ENCODE results near the gene RIN1.
A peak's percentile ranks its signal among the peaks of the same experiment; 100 is the strongest.

The RIN1 gene

DNA sequence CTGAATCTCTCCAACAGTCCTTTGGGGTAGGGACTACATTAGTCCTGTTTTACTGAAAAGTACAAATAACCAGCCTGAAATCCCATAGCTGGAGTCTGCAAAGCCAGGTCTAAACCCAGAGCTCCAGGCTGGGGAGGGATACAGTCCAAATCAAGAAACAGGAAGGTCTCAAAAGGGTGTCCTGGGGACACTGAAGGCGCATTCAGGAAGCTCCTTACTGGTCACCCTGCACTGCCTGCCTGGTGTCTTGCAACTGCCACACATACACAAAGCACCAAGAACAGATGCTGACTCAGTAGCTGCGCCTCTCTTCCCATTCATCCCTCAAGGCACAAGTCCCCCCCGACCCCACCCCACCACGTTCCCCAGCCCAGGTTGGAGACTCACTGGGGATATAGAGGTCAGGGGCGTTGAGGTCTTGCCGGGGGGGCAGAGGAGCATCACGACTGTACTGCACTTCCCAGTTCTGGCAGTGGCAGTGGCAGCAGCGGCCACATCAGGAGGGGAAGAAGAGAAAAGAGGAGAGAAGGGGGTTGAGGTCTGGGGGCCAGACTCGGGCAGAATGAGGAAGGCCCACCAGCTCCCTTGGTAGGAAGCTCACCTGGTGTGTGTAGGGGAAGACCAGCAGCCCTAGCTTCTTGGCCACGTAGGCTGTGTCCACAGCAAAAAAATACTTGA lies 48.9 kb downstream of the RIN1 start:
- TF ChIP-seq, protein P1, sequence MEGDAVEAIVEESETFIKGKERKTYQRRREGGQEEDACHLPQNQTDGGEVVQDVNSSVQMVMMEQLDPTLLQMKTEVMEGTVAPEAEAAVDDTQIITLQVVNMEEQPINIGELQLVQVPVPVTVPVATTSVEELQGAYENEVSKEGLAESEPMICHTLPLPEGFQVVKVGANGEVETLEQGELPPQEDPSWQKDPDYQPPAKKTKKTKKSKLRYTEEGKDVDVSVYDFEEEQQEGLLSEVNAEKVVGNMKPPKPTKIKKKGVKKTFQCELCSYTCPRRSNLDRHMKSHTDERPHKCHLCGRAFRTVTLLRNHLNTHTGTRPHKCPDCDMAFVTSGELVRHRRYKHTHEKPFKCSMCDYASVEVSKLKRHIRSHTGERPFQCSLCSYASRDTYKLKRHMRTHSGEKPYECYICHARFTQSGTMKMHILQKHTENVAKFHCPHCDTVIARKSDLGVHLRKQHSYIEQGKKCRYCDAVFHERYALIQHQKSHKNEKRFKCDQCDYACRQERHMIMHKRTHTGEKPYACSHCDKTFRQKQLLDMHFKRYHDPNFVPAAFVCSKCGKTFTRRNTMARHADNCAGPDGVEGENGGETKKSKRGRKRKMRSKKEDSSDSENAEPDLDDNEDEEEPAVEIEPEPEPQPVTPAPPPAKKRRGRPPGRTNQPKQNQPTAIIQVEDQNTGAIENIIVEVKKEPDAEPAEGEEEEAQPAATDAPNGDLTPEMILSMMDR (conservative IDR thresholded peaks at IDR 0.05; ENCODE audit: low read length) = no peak
- no peak for TF ChIP-seq EZH2phosphoT487 (IDR thresholded peaks at IDR 0.05; ENCODE audit: borderline replicate concordance)
- Histone ChIP-seq H3K4me3 (ENCODE audit: low read length, poor library complexity, severe bottlenecking) (peak overlapping the region; percentile 95), H3K36me3 (ENCODE audit: insufficient read depth, low read length) (no peaks in the 10 kb centered on the region), H2AFZ (ENCODE audit: low read length) (no peak overlapping the region), H3K9me3 (ENCODE audit: insufficient read depth, low read depth, low read length) (no peaks in the 10 kb centered on the region), H3K4me2 (ENCODE audit: low read depth, low read length, poor library complexity, severe bottlenecking) (peak overlapping the region; percentile 86), H3F3A (ENCODE audit: low read depth) (no peaks in the 10 kb centered on the region), H4K20me1 (ENCODE audit: insufficient read depth, low read length, poor library complexity, severe bottlenecking) (no peaks in the 10 kb centered on the region), H3K79me2 (ENCODE audit: insufficient read depth, low read length) (peaks cover 14% of the 10 kb centered on the region), H3K9me2 (replicated peaks; ENCODE audit: low read depth, low read length) (no peaks in the 10 kb centered on the region), H3K27me3 (ENCODE audit: insufficient read depth, low read length, poor library complexity, severe bottlenecking) (no peaks in the 10 kb centered on the region), H3K9ac (ENCODE audit: low read depth, low read length, poor library complexity, severe bottlenecking) (peak overlapping the region; percentile 93), H3K4me1 (ENCODE audit: insufficient read depth, low read length, poor library complexity, severe bottlenecking) (peaks cover 26% of the 10 kb centered on the region)

DNA sequence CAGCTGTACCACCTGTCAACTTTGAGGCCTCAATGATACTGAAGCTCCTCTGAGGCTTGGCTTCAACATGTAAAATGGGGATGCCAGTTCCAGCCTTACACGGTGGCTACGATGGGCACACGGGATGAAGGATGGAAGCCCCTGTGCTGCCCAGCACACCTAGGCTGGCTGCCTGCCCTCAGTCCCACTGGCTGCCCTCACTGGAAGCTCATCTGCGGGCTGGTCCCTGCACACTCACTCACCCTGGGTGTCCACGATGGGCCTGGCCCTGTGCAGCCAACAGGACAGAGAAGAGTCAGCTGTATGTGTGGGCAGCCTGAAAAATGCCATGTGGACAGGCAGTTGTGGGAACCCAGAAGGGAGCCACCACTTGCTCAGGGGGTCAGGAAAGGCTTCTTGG lies 49.5 kb downstream of the RIN1 start:
- H3K9me2 ChIP-seq (replicated peaks; ENCODE audit: low read depth, low read length) = no peaks in the 10 kb centered on the region
- TF ChIP-seq, protein P1 (conservative IDR thresholded peaks at IDR 0.05; ENCODE audit: low read length) = no peak
- TF ChIP-seq EZH2phosphoT487 (IDR thresholded peaks at IDR 0.05; ENCODE audit: borderline replicate concordance) = no peak
- H3K27me3 ChIP-seq (ENCODE audit: insufficient read depth, low read length, poor library complexity, severe bottlenecking) = no peaks in the 10 kb centered on the region
- H3K9ac ChIP-seq (ENCODE audit: low read depth, low read length, poor library complexity, severe bottlenecking) = peak overlapping the region; percentile 93
- H2AFZ ChIP-seq (ENCODE audit: low read length) = no peak overlapping the region
- no peaks in the 10 kb centered on the region for H4K20me1 ChIP-seq (ENCODE audit: insufficient read depth, low read length, poor library complexity, severe bottlenecking)
- no peaks in the 10 kb centered on the region for H3K9me3 ChIP-seq (ENCODE audit: insufficient read depth, low read depth, low read length)
- H3K36me3 ChIP-seq (ENCODE audit: insufficient read depth, low read length) = no peaks in the 10 kb centered on the region
- no peaks in the 10 kb centered on the region for H3F3A ChIP-seq (ENCODE audit: low read depth)
- peaks cover 14% of the 10 kb centered on the region for H3K79me2 ChIP-seq (ENCODE audit: insufficient read depth, low read length)
- peaks cover 26% of the 10 kb centered on the region for H3K4me1 ChIP-seq (ENCODE audit: insufficient read depth, low read length, poor library complexity, severe bottlenecking)
- H3K4me2 ChIP-seq (ENCODE audit: low read depth, low read length, poor library complexity, severe bottlenecking) = no peak overlapping the region
- no peak overlapping the region for H3K4me3 ChIP-seq (ENCODE audit: low read length, poor library complexity, severe bottlenecking)

DNA sequence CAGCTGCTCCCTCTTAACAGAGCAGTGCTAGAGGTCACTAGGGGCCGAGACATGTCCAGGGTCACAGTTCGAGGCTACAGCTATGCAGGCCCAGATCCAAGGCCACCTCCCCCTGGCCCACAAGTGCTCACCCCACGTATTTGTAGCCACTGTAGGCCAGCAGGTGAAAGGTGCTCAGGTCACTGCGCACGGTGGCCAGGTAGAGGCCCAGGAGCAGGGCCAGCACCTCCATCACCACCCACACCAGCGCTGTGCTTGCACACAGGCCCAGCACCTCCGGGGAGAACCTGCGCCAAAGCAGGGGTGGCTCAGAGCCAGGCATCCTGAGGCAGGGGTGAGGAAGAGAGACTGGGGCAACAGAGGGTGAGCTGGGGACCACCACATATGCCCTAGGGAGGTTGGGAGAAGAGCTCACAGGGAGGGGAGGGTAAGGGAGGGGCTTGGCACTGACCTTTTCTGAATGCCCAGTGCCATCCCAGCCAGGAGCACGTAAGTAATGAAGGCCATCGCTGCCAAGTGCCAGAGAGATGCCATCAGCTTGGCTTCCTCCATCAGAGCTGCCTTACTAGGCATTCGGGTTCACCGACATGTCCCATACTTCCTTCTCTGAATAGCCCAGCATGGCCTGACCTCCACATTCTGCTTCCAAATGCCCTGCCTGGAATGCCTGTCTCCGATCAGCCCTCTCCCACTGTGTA lies 50.8 kb downstream of the RIN1 start:
- H3K4me1 ChIP-seq (ENCODE audit: insufficient read depth, low read length, poor library complexity, severe bottlenecking) = peaks cover 26% of the 10 kb centered on the region
- no peak overlapping the region for H3K9ac ChIP-seq (ENCODE audit: low read depth, low read length, poor library complexity, severe bottlenecking)
- H3F3A ChIP-seq (ENCODE audit: low read depth) = no peaks in the 10 kb centered on the region
- no peaks in the 10 kb centered on the region for H3K36me3 ChIP-seq (ENCODE audit: insufficient read depth, low read length)
- no peak for TF ChIP-seq EZH2phosphoT487 (IDR thresholded peaks at IDR 0.05; ENCODE audit: borderline replicate concordance)
- TF ChIP-seq, protein P1 (conservative IDR thresholded peaks at IDR 0.05; ENCODE audit: low read length) = no peak
- H3K4me3 ChIP-seq (ENCODE audit: low read length, poor library complexity, severe bottlenecking) = no peak overlapping the region
- no peak overlapping the region for H3K4me2 ChIP-seq (ENCODE audit: low read depth, low read length, poor library complexity, severe bottlenecking)
- H3K9me2 ChIP-seq (replicated peaks; ENCODE audit: low read depth, low read length) = no peaks in the 10 kb centered on the region
- H3K27me3 ChIP-seq (ENCODE audit: insufficient read depth, low read length, poor library complexity, severe bottlenecking) = no peaks in the 10 kb centered on the region
- H2AFZ ChIP-seq (ENCODE audit: low read length) = no peak overlapping the region
- H3K9me3 ChIP-seq (ENCODE audit: insufficient read depth, low read depth, low read length) = no peaks in the 10 kb centered on the region
- peaks cover 14% of the 10 kb centered on the region for H3K79me2 ChIP-seq (ENCODE audit: insufficient read depth, low read length)
- no peaks in the 10 kb centered on the region for H4K20me1 ChIP-seq (ENCODE audit: insufficient read depth, low read length, poor library complexity, severe bottlenecking)

Data from Loucy (cell line).